ENCODE measurements around the gene MEIOB. TPM values are rescaled to one million over a fixed set of nuclear protein-coding genes. Genes with fewer than 3 reads are reported as not detected.
A peak's percentile ranks its signal among the peaks of the same experiment; 100 is the strongest.

MEIOB gene
- total RNA-seq, 1 experiment from 2014 or later, result 1.3 TPM

DNA sequence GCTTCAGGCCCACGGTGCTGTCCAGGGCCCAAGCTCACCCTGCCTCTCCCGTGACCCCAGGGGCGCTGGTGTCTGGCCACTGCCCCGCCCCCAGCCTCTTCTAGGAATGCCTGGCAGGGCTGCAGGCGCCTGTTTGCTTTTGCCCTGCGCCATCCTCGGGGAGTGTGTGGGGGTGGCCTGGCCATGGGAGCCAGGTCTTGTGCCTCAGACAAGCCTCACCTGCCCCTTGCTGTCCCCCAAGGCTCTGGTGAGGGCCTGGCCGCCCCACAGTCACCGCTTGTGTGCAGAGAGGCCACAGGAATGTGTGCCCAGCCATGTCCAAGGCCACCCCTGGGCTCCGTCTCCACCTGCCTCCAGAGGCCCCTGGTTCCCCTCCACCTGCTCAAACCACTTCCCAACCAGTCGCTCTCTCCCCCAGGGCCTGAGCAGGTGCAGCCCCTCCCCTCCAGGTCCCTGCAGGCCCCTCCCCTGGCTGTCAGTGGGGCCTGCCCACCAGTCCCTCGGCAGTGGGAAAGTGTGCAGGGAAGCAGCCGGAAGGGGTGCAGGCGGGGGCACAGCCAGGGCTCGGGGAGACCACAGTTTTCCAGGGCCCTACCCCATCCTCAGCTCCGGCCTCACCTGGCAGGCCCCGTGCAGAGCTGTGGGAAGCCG is 77.6 kb downstream of the MEIOB start:
- H3K27ac ChIP-seq (ENCODE audit: insufficient read length, low read depth, low read length), result no peak overlapping the region
- H3K9ac ChIP-seq (ENCODE audit: extremely low read depth, insufficient read length, low read length), result no peak overlapping the region
- no peak overlapping the region for H2AK5ac ChIP-seq (ENCODE audit: insufficient read length, low read length)
- no peak overlapping the region for H3K4me2 ChIP-seq (ENCODE audit: insufficient read depth, insufficient read length, low read length)
- H3K4me1 ChIP-seq (ENCODE audit: insufficient read depth, low read length), result no peaks in the 10 kb centered on the region
- H3K27ac Mint-ChIP-seq, result no peak overlapping the region
- H3K18ac ChIP-seq (ENCODE audit: insufficient read length, low read depth, low read length), result no peak overlapping the region
- H3T11ph ChIP-seq (ENCODE audit: low read length), result no peak overlapping the region
- H4K5ac ChIP-seq (ENCODE audit: insufficient read length, low read depth, low read length), result no peak overlapping the region
- TF ChIP-seq, protein P1, sequence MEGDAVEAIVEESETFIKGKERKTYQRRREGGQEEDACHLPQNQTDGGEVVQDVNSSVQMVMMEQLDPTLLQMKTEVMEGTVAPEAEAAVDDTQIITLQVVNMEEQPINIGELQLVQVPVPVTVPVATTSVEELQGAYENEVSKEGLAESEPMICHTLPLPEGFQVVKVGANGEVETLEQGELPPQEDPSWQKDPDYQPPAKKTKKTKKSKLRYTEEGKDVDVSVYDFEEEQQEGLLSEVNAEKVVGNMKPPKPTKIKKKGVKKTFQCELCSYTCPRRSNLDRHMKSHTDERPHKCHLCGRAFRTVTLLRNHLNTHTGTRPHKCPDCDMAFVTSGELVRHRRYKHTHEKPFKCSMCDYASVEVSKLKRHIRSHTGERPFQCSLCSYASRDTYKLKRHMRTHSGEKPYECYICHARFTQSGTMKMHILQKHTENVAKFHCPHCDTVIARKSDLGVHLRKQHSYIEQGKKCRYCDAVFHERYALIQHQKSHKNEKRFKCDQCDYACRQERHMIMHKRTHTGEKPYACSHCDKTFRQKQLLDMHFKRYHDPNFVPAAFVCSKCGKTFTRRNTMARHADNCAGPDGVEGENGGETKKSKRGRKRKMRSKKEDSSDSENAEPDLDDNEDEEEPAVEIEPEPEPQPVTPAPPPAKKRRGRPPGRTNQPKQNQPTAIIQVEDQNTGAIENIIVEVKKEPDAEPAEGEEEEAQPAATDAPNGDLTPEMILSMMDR (conservative IDR thresholded peaks at IDR 0.05), result no peak
- no peaks in the 10 kb centered on the region for H3K79me1 ChIP-seq (ENCODE audit: insufficient read depth, low read depth, low read length, poor library complexity, severe bottlenecking)
- no peak overlapping the region for H2BK15ac ChIP-seq (ENCODE audit: low read depth, low read length)
- no peak overlapping the region for H3K4ac ChIP-seq (ENCODE audit: low read depth, low read length)
- no peak overlapping the region; a peak in 2 of 5 replicates for H3K4me3 Mint-ChIP-seq
- H2BK12ac ChIP-seq (ENCODE audit: insufficient read length, low read depth, low read length), result no peak overlapping the region
- H2BK120ac ChIP-seq (ENCODE audit: low read depth, low read length, poor library complexity, severe bottlenecking), result no peak overlapping the region
- H3K9me3 ChIP-seq (ENCODE audit: control insufficient read depth, low read depth, low read length), result no peaks in the 10 kb centered on the region
- peaks cover 11 to 20% (median 15%) of the 10 kb centered on the region in 3 experiments for H3K36me3 Mint-ChIP-seq (ENCODE audit: insufficient read depth in 1 of 3, low read depth in 3 of 3)
- H2BK20ac ChIP-seq (ENCODE audit: low read depth, low read length, poor library complexity, severe bottlenecking), result no peak overlapping the region
- no peak overlapping the region for H4K91ac ChIP-seq (ENCODE audit: insufficient read length, low read depth, low read length)
- H4K8ac ChIP-seq (replicated peaks; ENCODE audit: insufficient read length, low read depth, low read length), result no peak overlapping the region
- no peak overlapping the region for H2BK5ac ChIP-seq (ENCODE audit: insufficient read length, low read length)
- H4K20me1 ChIP-seq (ENCODE audit: control insufficient read depth, insufficient read depth, insufficient read length), result no peaks in the 10 kb centered on the region
- no peaks in the 10 kb centered on the region for H3K4me1 Mint-ChIP-seq
- H3K79me2 ChIP-seq (ENCODE audit: insufficient read depth, low read length), result no peaks in the 10 kb centered on the region
- H3K14ac ChIP-seq (ENCODE audit: insufficient read depth, low read length), result no peak overlapping the region
- DNase-seq, result peak; percentile 28
- peaks cover 25 to 27% of the 10 kb centered on the region in 2 experiments for H3K9me3 Mint-ChIP-seq
- no peaks in the 10 kb centered on the region for H3K23me2 ChIP-seq (ENCODE audit: insufficient read length, low read depth, low read length, poor library complexity, severe bottlenecking)
- H3K27me3 ChIP-seq (ENCODE audit: insufficient read depth, low read length), result no peaks in the 10 kb centered on the region
- H3K27me3 Mint-ChIP-seq (ENCODE audit: low read depth), result no peaks in the 10 kb centered on the region
- no peak overlapping the region for H2AFZ ChIP-seq (ENCODE audit: low read length)
- no CpG with 5 or more reads among the region's 18 CpGs for WGBS (ENCODE audit: extremely low coverage, insufficient read length, low lambda C conversion rate)
- no peak overlapping the region for H3K56ac ChIP-seq (ENCODE audit: insufficient read length, low read depth, low read length)
- no peak overlapping the region for H3K23ac ChIP-seq (ENCODE audit: insufficient read length, low read depth, low read length)

Measured in H9 (cell line).